Natural killer cell treated with Interleukin-12 subunit alpha and Interleukin-12 subunit beta and Interleukin-15 and Interleukin-18, amount 100 ng/mL, for 72 hours (primary cell): ENCODE data around the gene CWC25. TPM values are rescaled to one million over a fixed set of nuclear protein-coding genes. Genes with fewer than 3 reads are reported as not detected.

ENCODE experiments used
- ATAC-seq, 2 donors: fragments of 150-1000 bp; cut with Tn5 transposase in 1 of 2; sonication (Bioruptor Pico), chemical (Tn5 transposase) in 1 of 2; 2 replicates each; pipeline ENCODE4 v1.10.0; 2021
- DNase-seq: peaks from one replicate; pipeline ENCODE4 v3.0.0; 2022; ENCODE audit warnings: low spot score
- H3K27ac Mint-ChIP-seq, 2 donors: 1 replicate in 1 of 2; 2 replicates in 1 of 2; pipeline ENCODE4 v1.8.0; 2022; ENCODE audit warnings: mixed read lengths in 2 of 2, mild to moderate bottlenecking in 1 of 2, moderate library complexity in 1 of 2
- H3K27me3 Mint-ChIP-seq, 2 donors: 1 replicate in 1 of 2; 2 replicates in 1 of 2; pipeline ENCODE4 v1.8.0; 2022; ENCODE audit warnings: mixed read lengths in 2 of 2
- H3K36me3 Mint-ChIP-seq: one replicate; pipeline ENCODE4 v1.8.0; 2022; ENCODE audit warnings: mixed read lengths
- H3K4me1 Mint-ChIP-seq, 2 donors: 1 replicate in 1 of 2; 2 replicates in 1 of 2; pipeline ENCODE4 v1.8.0; 2022; ENCODE audit warnings: low read depth in 2 of 2, mixed read lengths in 2 of 2, mild to moderate bottlenecking in 1 of 2
- H3K4me3 Mint-ChIP-seq: one replicate; pipeline ENCODE4 v1.8.0; 2022; ENCODE audit warnings: mixed read lengths
- H3K9me3 Mint-ChIP-seq: 2 replicates; pipeline ENCODE4 v1.8.0; 2022; ENCODE audit warnings: mixed read lengths
- total RNA-seq, 2 donors: library from RNA; stranded (reverse); gene quantifications; one replicate each; pipeline ENCODE4 v1.2.3, GENCODE V29; 2022

CWC25 gene
- 10 to 100 TPM; 36.8 to 39.3 TPM for total RNA-seq

DNA sequence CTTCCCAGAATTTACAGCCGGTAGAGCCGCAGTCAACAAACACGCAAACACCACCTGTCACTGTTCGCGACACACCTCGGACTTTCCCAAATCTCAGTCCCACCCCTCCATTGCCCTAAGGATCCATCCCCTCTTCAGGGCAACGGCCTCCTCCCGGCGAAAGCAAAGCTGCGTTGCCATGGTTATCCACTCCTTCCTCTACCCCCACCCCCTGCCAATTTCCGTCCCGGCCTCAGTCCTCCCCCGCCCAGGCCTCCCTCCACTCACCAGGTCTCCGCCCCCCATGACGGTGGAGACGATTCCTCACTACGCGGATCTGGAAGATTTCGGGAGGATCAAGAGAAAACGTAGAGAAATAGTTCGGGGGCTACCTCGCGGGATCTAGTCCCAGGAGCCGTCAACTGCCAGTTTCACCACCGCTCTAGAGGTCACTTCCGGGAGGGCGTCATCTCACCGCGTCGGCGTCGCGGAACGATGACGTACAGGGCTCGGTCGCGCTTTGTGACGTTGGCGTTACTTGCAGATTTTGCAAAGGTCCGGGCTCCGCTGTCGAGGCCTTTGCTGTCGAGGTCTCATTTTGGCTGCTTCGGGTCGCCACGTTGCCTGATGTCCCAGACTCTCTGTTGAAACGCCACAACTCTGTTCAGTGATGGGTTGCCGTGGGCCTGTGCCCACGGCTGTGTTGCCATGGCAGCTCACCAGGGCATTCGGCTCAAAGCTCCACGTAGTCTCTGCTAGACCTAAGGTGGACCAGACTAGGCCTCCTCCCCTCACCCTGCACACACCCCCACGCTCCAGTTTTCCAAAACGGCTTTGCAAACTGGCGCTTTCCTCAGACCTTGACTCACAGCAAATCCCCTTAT, at the start of gene CWC25:
TSS of gene CWC25 (minus strand) at position 423 of the 863 bp plus-strand sequence. CDS start at position 285, 138 bp downstream.
- Mint-ChIP-seq H3K27ac (peak within 1 kb of the TSS; percentile 99 to 100), H3K4me3 (peak within 1 kb of the TSS; percentile 96), H3K27me3 (no peaks in the 10 kb centered on the region), H3K9me3 (no peaks in the 10 kb centered on the region), H3K36me3 (peaks cover 10% of the 10 kb centered on the region), H3K4me1 (peaks cover 34 to 43% of the 10 kb centered on the region in 2 donors)
- DNase-seq (peak; percentile 93), ATAC-seq (peak; percentile 92)

DNA sequence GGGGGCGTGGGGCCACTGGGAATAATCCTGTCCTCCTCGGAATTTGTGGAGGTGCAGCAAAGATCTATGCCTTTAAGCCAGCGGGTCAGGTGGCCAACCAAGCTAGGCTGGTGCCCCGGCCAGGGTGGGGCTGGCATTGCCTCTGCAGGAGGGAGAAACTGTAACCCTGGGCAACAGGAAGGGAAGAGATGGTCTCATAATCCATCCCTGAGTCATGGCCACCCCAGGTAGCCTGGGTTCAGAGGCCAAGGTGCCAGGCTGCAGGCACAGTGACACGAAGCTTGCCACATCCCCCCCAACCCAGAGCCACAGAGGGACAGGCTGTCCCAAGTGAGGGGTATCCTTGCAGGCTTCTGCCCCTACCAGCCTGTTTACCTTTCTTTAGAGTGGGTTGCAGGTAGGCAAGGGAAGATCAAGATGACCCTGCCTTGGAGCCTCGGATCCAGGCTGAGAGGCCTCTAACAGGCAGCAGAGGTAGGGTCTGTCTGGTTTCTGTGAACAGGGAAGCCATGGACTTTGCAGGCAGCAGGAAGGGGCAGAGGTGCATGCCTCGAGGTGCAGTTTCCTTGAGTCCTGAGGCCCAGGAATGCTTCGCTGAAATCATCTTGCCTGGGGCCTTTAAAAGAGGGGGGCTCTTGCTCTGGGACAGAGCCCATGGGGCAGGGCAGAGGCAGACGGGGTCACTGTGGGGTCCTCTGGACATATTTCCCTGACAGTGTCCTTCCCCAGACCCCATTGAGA, 48.7 kb upstream of the CWC25 start:
- Mint-ChIP-seq H3K27ac (peak overlapping the region; percentile 95 to 97), H3K9me3 (no peaks in the 10 kb centered on the region), H3K36me3 (no peaks in the 10 kb centered on the region), H3K4me1 (peaks cover 68 to 69% of the 10 kb centered on the region in 2 donors), H3K27me3 (no peaks in the 10 kb centered on the region), H3K4me3 (peak overlapping the region; percentile 95)
- no peak for ATAC-seq
- DNase-seq, result no peak

DNA sequence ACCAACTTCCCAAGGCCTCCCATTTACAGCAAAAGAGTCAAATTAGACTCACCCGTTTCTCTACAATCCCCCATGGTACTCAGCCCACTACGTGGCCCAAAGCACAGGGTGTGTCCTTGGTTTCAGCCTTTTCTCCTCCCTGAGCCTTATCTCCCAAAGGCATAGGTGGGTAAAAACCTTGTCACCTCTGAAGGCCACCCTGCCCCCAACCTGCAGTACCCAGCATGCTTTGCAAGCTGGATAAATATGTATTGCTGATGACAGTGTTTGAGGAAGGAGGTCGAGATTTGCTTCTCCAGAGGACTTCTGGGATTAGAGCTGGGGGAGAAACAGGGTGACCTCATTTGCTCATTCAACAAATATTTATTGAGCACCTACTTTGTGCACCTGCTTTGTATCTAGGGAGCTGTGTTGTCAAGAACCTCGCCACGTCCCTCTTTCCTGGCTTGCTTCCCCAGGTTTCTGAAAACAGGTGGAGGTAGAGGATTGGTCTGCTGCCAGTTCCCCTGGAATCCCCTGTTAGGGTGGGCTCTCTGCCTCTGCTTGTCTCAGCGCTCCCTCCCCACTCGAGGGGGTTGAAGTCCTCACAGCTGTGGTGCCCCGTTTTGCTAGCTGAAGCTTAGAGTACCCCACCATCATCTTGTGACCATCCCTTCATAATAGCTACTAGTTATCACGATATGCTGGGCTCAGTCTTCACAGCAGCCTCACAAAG, 47.7 kb upstream of the CWC25 start:
- Mint-ChIP-seq H3K27ac (peak overlapping the region; percentile 95 to 97), H3K36me3 (no peaks in the 10 kb centered on the region), H3K4me1 (peaks cover 67 to 68% of the 10 kb centered on the region in 2 donors), H3K27me3 (no peaks in the 10 kb centered on the region), H3K4me3 (peak overlapping the region; percentile 95), H3K9me3 (no peaks in the 10 kb centered on the region)
- ATAC-seq, result no peak
- DNase-seq, result no peak

DNA sequence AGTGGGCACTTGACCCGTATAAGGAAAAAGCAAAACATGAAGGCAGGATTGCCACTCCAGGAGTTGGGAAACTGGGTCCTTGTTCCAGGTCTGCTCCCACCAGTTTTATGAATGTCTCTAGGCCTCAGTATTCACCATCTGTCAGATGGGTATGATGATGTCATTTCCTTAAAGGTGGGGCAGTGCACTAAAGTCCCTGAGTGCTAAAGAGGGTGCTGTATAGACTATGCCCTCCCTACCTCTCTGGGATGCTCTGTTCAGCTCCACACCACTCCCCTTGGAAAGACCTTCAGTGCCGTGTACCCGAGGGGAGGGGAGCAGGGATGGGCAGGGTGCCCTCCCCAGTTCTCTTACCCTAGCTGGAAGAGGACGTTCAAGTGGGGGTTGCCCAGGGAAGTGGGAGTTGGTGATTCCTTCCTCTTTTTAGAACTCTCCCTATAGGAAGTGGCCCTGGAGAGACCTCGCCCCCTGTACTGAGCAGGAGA, 46.9 kb upstream of the CWC25 start:
- Mint-ChIP-seq H3K27me3 (no peaks in the 10 kb centered on the region), H3K4me1 (peaks cover 70 to 73% of the 10 kb centered on the region in 2 donors), H3K27ac (peak overlapping the region; percentile 95 to 97), H3K9me3 (no peaks in the 10 kb centered on the region), H3K4me3 (peak overlapping the region; percentile 95), H3K36me3 (no peaks in the 10 kb centered on the region)
- DNase-seq (no peak), ATAC-seq (no peak)

DNA sequence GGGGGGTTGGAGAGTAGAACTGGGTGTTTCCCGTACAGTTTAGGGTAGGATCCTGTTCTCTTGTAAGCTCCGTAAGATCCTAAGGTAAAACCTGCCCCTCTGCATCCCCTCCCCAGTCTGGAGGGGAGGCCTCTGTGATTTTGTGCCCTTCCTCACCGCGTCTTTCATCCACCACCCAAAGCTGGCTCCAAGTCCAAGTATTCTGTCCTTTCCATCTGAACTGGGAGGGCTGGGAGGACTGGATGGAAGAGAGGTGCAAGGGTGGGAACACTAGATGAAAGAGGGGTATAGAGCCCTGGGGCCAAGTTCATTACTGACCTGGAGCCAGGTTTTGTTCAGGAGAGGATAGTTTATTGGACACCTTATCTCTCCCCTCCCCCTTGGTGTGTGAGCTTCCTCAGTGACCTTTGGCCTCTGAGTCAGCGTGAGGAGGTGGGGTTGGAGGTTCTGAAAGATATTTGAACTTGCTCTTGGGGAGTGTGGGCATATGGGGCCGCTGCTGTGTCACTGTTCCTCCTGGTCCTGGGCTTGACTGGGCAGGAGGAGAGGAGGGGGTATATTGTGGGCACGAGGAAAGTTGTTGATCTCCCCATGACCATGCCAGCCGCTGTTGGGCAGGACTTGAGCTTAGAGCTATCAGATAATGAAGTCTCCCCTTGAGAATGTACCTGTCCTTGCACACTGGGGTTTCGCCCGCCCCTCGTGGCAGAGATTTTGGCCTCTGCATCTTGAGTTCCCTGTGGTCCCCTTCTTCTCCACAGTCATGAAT, 46.3 kb upstream of the CWC25 start:
- no peaks in the 10 kb centered on the region for H3K9me3 Mint-ChIP-seq
- H3K36me3 Mint-ChIP-seq, result no peaks in the 10 kb centered on the region
- DNase-seq, result peak; percentile 82
- peak overlapping the region; percentile 95 to 97 for H3K27ac Mint-ChIP-seq
- H3K4me1 Mint-ChIP-seq, result peaks cover 64 to 66% of the 10 kb centered on the region in 2 donors
- peak overlapping the region; percentile 95 for H3K4me3 Mint-ChIP-seq
- H3K27me3 Mint-ChIP-seq, result no peaks in the 10 kb centered on the region
- peak in 1 of 2 donors; percentile 39 for ATAC-seq

DNA sequence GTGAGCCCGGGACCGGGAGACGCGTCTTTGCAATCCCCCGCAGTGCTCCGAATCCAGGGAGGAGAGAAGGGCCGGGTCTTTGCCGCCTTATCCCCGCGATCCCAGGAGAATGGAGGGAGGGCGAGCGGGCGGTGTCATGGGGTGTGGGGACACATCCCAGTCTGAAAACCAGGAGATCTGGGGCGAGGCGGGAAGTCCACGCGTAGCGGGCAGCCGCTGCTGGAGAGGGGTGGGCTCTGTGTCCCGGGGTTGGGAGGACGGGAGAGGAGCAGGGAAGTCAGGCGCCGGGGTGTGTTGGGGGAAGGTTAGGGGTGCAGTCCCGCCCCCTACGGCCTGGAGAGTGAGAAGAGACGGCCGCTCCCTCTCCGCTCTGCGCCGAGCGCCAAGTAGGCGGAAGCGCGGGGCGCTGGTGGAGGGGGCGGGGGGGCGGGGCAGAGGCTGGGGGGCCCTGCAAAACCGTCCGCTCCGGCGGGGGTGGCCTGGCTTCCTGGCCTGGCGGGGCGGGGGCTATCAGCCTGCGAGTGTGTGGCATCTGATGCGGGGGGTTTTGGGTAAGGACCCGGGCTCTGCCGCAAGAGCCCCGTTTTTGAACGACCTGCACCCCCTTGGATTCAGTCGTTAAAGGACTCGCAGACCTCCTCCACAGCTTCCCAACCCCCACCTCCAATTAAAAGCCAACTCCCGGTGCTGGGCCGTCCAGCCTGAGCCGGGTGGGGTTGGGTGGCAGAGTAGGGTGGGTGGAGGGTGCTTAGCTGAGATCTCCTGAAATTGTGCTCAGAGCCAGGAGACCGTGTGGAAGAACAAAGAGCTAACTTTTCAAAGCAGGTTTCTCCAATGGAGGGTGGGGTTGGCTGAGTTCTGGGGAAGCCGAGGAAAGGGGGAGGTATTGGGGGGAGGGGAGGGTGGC, 45.4 kb upstream of the CWC25 start:
- Mint-ChIP-seq H3K4me1 (peaks cover 59 to 62% of the 10 kb centered on the region in 2 donors), H3K27ac (peak overlapping the region; percentile 95 to 97), H3K4me3 (peak overlapping the region; percentile 95), H3K9me3 (no peaks in the 10 kb centered on the region), H3K27me3 (no peaks in the 10 kb centered on the region), H3K36me3 (no peaks in the 10 kb centered on the region)
- ATAC-seq, result peak; percentile 57 to 63
- peak; percentile 82 for DNase-seq

DNA sequence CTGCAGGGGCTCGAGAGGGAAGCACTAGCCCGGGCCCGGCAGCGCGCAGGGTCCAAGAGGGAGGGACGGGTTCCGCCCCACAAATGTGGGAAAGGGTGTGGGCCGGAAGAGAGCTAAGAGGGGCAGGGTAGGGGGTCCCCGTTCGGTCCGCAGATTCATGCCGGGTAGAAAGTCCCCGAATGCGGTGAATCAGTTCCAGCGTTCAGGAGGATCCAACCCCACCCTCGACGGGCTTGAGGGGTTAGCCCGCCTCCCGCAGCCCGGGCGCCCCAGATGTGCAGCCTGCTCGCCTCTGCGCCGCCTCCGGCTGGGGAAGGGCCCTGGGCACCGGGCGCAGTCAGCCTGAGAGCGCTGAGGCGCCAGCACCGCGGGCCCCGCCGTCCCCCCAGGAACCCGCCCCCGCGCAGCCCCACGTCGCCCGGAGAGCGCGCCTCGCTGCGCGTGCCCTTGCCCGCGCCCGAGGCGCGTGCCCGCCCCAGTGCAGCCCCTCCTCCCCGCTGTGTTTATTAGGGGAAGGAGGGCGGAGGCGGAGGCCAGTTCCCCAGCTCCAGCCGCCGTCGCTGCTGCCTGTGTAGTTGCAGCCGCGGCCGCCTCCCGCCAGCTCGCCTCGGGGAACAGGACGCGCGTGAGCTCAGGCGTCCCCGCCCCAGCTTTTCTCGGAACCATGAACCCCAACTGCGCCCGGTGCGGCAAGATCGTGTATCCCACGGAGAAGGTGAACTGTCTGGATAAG, 44.6 kb upstream of the CWC25 start, which contains the start of gene LASP1:
TSS of gene LASP1 (plus strand) at position 533 of the 733 bp plus-strand sequence. CDS start at position 665, 132 bp downstream.
- ATAC-seq, result peak; percentile 84 to 86
- H3K4me3 Mint-ChIP-seq, result peak within 1 kb of the TSS; percentile 95
- peaks cover 54 to 55% of the 10 kb centered on the region in 2 donors for H3K4me1 Mint-ChIP-seq
- H3K36me3 Mint-ChIP-seq, result no peaks in the 10 kb centered on the region
- peak within 1 kb of the TSS; percentile 95 to 97 for H3K27ac Mint-ChIP-seq
- H3K27me3 Mint-ChIP-seq, result no peaks in the 10 kb centered on the region
- H3K9me3 Mint-ChIP-seq, result no peaks in the 10 kb centered on the region
- peak; percentile 93 for DNase-seq

DNA sequence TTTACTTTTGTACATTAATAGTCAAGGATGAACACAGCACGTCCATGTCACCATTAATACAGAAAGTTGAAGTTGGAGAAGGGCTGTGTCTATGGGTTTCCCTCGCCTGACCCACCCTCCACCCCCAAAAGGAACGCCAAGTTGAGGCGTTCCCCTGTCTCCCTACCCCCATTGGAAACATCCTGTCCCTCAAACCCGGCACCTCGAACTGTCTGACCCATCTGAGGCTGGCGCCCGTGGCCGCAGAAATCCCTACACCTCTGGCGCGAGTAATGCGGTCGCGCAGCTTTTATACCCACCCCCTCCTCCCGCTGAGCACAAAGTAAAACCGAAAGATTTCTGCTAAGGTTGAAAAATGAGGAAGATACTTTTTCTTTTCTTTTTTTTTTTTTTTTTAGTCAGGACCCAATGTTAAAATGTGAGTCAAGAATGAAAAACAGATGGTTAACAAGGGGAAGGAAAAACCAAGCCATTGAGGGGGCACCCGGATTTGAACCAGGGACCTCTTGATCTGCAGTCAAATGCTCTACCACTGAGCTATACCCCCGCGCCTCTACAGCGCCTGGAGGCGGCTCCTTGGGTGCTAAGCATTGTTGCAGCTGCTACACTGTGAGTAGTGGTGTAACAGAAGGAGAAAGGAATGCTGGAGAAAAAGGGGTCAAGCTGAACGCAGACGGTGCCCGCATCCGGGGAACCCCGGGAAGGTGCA, 43.9 kb upstream of the CWC25 start:
- H3K36me3 Mint-ChIP-seq, result no peaks in the 10 kb centered on the region
- H3K27me3 Mint-ChIP-seq, result no peaks in the 10 kb centered on the region
- H3K27ac Mint-ChIP-seq, result peak overlapping the region; percentile 95 to 97
- peak overlapping the region; percentile 95 for H3K4me3 Mint-ChIP-seq
- ATAC-seq (peak; percentile 75 to 78), DNase-seq (peak; percentile 97)
- peaks cover 47 to 52% of the 10 kb centered on the region in 2 donors for H3K4me1 Mint-ChIP-seq
- no peaks in the 10 kb centered on the region for H3K9me3 Mint-ChIP-seq

DNA sequence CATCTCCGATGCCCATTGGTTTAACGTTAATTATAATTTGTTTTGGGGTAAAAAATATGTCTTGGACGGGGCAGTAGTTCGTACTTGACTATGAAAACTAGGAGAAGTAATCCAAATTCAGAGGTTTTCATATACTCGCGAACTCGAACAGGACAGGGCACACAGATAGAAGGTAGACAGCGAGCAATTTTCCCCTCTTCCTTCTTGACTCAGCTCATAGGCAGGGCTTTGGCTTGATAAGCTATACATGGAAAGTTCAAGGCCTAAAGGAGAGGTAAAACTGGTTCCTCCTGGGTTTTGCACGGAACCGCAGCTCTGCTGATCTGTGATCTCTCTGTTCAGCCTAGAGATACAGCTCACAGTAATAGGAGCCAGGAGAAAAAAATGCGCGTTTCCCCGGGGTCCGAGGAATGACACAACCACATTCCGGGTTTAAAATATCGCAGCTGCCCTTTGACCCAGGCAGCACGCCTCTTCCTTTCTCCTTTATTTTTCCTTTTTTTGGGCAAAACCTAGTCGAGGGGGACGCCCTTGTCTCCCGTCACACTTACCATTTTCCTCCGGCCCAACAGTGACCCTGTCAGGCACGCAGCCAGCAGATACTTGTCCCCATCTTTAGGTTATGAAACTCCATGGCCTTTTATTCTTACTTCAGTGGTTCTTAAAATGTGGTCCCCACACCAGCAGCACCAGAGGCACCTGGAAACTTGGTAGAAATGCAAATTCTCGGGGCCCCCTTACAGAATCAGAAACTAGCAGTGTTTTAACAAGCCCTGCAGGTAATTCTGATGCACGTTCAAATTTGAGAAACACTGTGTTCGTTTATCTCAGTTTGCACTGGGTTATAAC, 43.1 kb upstream of the CWC25 start:
- ATAC-seq (no peak), DNase-seq (no peak)
- Mint-ChIP-seq H3K4me1 (peaks cover 44% of the 10 kb centered on the region in 2 donors), H3K27ac (peak overlapping the region; percentile 95 to 97), H3K36me3 (no peaks in the 10 kb centered on the region), H3K27me3 (no peaks in the 10 kb centered on the region), H3K4me3 (peak overlapping the region; percentile 95), H3K9me3 (no peaks in the 10 kb centered on the region)

DNA sequence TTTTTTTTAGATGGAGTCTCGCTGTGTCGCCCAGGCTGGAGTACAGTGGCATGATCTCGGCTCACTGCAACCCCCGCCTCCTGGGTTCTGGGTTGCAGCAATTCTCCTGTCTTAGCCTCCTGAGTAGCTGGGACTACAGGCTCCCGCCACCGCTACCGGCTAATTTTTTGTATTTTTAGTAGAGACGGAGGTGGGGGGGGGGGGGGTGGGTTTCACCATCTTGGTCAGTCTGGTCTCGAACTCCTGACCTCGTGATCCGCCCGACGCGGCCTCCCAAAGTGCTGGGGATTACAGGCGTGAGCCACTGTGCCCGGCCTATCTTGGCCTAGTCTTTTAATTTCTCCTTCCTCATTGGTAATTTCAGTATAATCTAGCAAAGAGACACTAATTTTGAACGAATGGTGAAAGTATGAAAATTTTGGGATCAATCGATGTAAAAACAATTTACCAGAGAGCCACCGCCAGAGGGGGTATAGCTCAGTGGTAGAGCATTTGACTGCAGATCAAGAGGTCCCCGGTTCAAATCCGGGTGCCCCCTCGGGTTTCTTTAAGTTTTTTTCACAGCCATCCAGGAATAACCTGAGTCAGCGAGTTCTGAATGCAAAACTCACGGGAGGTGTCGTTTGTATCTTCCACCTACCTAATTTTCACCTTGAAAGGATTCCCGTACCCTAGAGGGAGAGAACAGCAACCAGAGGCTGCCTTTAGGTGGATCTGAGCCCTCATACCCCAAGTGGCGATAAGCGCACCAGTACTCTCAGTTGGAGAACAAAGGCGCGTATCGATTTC, 42.3 kb upstream of the CWC25 start:
- Mint-ChIP-seq H3K4me1 (peaks cover 36 to 38% of the 10 kb centered on the region in 2 donors), H3K4me3 (peak overlapping the region; percentile 95), H3K9me3 (no peaks in the 10 kb centered on the region), H3K27ac (peak overlapping the region; percentile 95 to 97), H3K36me3 (no peaks in the 10 kb centered on the region), H3K27me3 (no peaks in the 10 kb centered on the region)
- ATAC-seq (no peak), DNase-seq (no peak)
